ENCODE measurements around the gene SKIC8.
"Not testable (repeated sequence)": the region's sequence is repeated elsewhere in the genome, so short reads cannot be mapped to it uniquely, and the experiment has no call there.

Gene SKIC8

DNA sequence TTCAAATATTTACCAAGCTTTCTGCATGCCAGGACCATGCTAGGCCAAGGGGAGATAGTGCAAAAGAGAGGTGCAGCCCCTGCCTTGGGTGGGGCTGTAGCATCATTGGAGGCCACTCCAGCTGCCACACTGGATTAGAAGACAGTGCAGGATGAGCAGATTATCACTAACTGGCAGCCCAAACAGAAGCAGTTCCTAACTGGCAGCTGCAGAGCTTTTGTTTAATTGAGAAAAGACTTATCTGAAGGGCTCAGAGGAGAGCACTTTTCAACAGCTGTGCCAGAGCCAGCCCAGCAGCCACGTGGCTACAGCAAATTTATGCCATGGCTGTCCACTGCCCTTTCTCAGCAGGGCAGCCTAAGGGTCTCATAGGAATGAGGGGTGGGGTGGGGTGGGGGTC is 51.5 kb downstream of the SKIC8 start:
- DNase-seq = no peak

DNA sequence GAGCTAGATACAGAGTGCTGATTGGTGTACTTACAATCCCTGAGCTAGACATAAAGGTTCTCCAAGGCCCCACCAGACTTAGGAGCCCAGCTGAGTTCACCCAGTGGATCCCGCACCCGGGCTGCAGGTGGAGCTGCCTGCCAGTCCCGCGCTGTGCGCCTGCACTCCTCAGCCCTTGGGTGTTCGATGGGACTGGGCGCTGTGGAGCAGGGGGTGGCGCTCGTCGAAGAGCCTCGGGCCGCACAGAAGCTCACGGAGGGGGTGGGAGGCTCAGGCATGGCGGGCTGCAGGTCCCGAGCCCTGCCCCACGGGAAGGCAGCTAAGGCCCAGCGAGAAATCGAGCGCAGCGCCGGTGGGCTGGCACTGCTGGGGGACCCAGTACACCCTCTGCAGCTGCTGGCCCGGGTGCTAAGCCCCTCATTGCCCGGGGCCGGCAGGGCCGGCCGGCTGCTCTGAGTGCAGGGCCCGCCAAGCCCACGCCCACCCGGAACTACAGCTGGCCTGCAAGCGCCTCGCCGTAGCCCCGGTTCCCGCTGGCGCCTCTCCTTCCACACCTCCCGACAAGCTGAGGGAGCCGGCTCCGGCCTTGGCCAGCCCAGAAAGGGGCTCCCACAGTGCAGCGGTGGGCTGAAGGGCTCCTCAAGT is 53.3 kb downstream of the SKIC8 start:
- not testable (repeated sequence) for DNase-seq

DNA sequence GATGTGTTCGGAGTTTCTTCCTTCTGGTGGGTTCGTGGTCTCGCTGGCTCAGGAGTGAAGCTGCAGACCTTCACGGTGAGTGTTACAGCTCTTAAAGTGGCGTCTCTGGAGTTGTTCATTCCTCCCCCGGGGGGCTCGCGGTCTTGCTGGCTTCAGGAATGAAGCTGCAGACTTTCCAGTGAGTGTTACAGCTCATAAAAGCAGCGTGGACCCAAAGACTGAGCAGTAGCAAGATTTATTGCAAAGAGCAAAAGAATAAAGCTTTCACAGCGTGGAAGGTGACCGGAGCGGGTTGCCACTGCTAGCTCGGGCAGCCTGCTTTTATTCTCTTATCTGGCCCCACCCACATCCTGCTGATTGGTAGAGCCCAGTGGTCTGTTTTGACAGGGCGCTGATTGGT is 54.0 kb downstream of the SKIC8 start:
- not testable (repeated sequence) for DNase-seq

DNA sequence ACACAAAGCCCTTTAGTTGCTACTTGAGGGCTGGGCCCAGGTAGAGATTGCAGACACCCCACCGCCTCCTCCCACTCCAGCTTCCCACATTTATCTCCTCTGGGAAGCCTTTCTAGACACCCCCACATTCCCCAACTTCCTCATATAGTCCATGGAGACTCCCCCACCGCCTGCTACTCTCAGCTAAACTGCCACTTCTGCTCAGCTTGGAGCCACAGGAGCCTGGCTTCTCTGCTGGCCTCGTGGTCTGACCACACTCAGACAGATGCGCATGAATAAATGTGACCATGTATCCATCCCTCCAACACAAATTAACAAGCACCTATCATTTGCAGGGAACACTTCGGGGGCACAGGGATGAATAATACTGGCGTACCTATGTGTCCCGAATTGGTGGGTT is 54.5 kb downstream of the SKIC8 start:
- DNase-seq = no peak

DNA sequence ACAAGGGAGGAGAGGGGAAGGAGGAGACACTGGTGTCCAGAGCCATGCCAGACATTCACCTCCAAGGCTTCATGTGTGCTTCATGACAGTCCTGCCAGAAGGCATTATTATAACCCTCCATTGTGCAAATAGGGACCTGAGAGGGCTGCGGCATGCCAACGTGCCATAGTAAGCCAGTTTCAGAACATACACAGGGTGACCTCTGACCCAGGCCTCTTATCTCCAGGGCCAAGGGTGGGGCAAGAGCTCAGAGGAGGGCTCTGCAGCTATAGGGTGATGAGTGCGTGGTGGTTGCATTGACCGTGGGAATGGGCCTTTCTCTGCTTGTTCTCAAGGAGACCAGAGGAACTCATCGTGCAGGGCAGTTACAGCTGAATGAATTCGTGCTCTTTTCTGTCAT is 55.3 kb downstream of the SKIC8 start:
- no peak for DNase-seq

DNA sequence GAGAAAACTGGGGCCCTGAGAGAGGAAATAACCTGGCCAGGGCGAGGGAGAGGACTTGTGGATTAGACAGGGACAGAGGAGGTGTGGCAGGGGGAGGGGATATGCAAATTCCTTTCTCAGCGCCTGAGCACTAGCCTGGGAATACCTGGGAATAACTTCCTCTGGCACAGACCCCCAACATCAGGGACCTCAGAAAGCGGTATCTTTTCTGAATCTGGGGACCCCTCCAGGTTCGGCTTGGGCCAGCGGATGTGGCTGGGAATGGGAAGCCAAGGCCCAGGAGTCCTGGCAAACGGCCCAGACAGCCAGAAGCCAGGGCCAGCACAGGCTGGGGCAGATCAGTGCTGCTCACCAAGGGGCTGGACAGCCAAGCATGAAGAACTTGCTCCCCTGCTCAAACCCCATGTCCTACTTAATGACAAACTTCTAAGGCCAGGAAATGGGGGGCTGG is 55.9 kb downstream of the SKIC8 start:
- DNase-seq = no peak

DNA sequence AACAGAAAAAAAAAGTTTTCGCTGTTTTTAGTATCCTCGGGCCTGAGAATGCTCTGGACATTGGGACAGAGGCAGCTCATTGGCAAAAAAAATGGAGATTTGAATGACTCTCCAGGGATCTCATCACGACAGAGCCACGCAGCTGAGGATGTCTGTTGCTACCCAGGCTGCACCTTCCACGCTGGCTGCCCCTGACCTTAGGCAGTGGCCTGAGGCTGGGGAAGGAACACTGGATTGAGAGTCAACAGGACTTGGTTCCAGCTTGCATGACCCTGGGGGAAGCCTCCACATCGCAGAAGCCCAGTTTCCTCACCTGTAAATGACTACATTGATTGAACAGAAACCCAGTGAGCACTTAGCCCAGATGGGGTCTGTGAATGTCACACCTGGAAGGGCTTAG is 56.4 kb downstream of the SKIC8 start:
- no peak for DNase-seq

DNA sequence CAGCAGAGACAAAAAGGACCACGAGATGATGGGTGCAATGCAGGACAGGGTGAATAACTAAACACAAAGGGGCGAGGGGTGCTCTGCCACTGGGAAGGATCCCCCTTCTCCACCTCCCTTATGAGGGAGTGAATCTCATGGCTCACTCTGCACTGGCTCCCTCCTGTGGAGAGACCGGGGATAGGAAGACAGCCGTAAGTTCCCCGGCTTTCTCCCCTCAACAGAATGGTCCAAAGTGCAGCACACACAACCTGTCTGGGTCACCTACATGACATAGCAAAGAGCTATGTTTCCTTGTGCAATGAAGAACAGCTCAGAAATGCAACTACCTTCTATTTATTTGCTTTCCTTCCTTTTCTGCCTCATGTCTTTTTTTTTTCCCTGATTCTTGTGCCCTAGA is 57.3 kb downstream of the SKIC8 start:
- no peak for DNase-seq

DNA sequence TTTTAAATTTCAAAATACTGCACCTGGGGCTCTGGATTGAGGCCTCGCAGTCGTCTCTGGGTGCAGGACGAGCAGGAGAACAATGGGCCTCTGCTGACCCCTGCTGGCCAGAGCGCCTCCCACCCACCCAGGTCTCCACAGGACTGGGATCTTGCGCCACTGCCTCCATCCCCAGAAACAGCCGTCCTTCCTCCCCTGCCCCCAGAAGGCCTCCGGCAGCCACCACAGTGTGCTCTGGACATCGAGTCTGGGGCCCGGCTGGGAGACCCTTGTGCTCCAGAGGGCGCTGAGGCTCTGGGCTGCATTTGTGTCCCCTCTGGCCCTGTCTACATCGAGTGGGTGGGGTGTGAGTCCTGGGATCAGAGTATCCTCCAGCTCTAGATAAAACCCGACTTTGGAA is 58.4 kb downstream of the SKIC8 start:
- DNase-seq = peak; percentile 80

DNA sequence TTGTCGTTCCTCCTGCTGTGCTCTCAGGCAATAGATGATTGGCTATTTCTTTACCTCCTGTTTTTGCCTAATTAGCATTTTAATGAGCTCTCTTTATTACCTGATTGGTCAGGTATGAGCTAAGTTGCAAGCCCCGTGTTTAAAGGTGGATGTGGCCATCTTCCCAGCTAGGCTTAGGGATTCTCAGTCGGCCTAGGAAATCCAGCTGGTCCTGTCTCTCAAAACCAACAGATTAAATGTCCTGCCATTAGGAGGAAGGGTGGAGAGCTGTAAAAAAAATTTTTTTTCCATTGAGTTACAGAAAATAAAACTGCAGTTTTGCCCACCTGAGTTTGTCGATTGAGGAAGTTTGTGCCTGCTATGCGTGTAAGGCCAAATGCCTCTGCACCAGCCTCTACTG is 59.6 kb downstream of the SKIC8 start:
- no peak for DNase-seq

DNA sequence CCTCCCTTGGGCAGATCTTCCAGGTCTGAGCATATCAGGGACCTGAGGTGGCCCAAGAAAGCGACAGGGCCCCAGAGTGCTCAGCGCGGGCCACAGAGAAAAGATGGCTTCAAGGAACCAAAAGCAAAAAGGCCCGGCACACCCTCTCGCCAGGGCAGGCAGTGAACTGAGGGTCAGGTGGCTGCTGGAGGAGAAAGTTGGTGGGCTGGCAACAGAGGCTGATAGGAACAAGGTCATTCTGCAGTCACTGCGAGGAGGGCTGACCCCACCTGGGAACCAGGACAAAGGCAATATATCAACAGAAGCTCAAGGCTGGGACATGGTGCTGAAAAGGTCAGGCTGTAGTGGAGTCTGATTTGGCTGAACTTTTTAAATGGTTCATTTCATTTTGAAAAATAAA is 62.3 kb downstream of the SKIC8 start:
- DNase-seq = no peak

DNA sequence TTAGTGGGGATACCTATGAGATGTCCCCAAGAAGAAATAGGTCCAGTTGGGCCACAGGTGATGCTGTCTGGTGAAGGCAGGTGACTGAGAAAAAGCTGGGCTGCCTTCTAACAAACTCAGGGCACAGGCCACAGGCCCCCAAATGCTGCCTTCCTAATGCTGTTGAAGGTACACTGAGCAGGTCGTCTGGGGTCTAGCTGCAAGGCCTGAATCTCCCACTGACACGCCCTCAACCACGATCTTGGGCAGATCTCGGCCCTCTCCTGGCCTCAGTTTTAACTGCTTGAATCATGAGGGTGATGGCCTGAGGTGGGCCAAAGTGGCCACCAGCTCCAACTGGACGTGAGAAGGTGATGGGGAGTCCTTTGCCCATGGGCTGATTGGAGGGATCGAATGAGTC is 62.9 kb downstream of the SKIC8 start:
- no peak for DNase-seq

DNA sequence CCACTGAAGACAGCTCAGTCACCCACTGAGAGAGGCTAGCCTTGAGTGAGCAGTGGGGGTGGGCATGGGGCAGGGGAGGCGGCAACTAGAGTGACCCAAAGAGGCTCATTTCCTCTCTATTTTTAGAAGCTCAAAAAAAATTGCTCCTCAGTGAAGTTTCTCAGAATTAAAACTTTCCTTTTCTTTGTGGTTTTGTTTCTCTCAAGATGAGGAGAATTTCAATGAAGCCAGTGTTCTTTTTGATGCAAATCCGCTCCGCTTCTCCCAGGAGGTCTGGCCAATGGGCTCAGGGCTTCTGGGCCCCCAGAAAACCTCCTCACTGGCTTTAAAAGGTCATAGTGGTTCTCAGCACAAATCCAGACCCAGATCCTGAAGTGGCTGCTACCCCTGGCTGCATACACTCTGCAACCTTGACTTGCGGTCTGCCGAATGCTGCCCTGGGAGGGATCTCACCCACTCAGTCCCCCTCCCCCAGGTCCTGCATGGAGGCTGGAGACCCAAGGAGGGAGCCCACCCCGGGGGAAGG is 64.8 kb downstream of the SKIC8 start, which contains the start of gene ACSBG1:
ACSBG1 (minus strand) TSS at position 51 of the 526 bp plus-strand sequence. CDS start 64 bp downstream, outside the sequence.
- DNase-seq = no peak

DNA sequence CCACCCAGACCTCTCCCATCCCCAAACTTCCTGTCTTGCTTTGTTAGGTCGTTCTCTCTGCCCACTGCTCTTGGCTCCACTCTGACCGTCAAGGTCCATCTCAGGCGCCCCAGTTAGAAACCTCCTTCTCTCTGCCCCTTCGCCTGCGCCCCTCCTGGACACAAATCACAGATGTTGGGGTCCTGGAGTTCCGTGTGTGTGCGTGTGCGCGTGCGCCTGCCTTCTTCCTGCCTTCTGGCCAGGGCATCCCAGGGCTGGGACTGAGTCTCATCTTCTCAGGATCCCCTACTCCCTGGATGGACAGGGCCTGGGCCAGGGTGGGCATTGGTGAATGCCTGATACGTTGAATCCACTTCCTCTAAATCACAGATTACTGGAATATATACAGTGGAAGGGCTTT is 65.9 kb downstream of the SKIC8 start:
- no peak for DNase-seq
